Right lobe of liver (tissue), 6 donors: ENCODE measurements around the gene SPATA46. TPM values are rescaled to one million over a fixed set of nuclear protein-coding genes. Genes with fewer than 3 reads are reported as not detected.

Source experiments
- ATAC-seq, 4 donors: fragments of 200-7000 bp; cut with Tn5 transposase; one replicate each; pipeline ENCODE4 v1.9.1; 2020; ENCODE audit warnings: mild to moderate bottlenecking in 4 of 4, moderate library complexity in 4 of 4
- DNase-seq, 3 donors: peaks; one replicate each; pipeline ENCODE4 v3.0.0-alpha.2; 2020
- H3K27ac ChIP-seq, 3 donors: fragments of 200-600 bp; one replicate each; pipeline ENCODE4 v1.8.0; 2022
- H3K27me3 ChIP-seq, 2 donors: fragments of 200-600 bp; one replicate each; pipeline ENCODE4 v1.8.0; 2022
- H3K36me3 ChIP-seq, 4 donors: fragments of 200-600 bp; sonication (generic) in 1 of 4; one replicate each; pipeline versions ENCODE4 v1.5.1 to v1.8.0; 2017 to 2022; ENCODE audit warnings: control low read depth in 1 of 4
- H3K4me1 ChIP-seq, 4 donors: fragments of 200-600 bp; sonication (generic) in 1 of 4; one replicate each; pipeline versions ENCODE4 v1.5.1 to v1.8.0; 2017 to 2022; ENCODE audit warnings: control low read depth in 1 of 4
- H3K4me3 ChIP-seq, 3 donors: fragments of 200-600 bp; one replicate each; pipeline ENCODE4 v1.8.0; 2022
- H3K9me3 ChIP-seq, 4 donors: fragments of 200-600 bp; sonication (generic) in 1 of 4; one replicate each; pipeline versions ENCODE4 v1.5.1 to v1.8.0; 2017 to 2022; ENCODE audit warnings: control low read depth in 1 of 4
- POLR2A ChIP-seq: fragments of 450-650 bp; IDR thresholded peaks from one replicate; pipeline ENCODE4 v1.6.1; 2017; ENCODE audit warnings: antibody characterized with exemption, mild to moderate bottlenecking
- WGBS: methylation state at CpG from one replicate; pipeline ENCODE4 v1.1.6; 2018; ENCODE audit warnings: low coverage, low lambda C conversion rate; ENCODE audit not compliant: insufficient coverage; ENCODE audit errors: missing lambda C conversion rate; 5-methylcytosine and 5-hydroxymethylcytosine counted together
- intact Hi-C, 2 donors: fragments of 100-400 bp; cut with DNase I; formaldehyde crosslinking; loops; one replicate each; pipeline versions ENCODE4 v1.11.2 to v1.14.1; 2022
- total RNA-seq, 6 experiments: library from RNA; depleted of rRNA in 2 of 6; stranded (reverse); fragments of >200 nt in 2 of 6; fragmentation: NEBNext Ultra II Directional in 3 of 6; extraction: Animal tissue kit (Norgen Biotek cat#: 25700) in 3 of 6; gene quantifications; one replicate each; pipeline versions ENCODE4 v1.1.0 to v1.2.4, GENCODE V29; 2016 to 2023
- TF ChIP-seq, protein P1 (sequence below), 4 donors: fragments of 200-600 bp in 3 of 4; fragments of 450-650 bp in 1 of 4; IDR thresholded peaks; one replicate each; pipeline versions ENCODE4 v1.5.1 to v1.8.0; 2016 to 2022; ENCODE audit warnings: antibody characterized with exemption in 4 of 4, mild to moderate bottlenecking in 2 of 4
- donor health status: DM: no; HTN: yes; CAD: no.
- donor health status: DM: no; HTN: no; CAD: no.
- donor health status: DM: no; HTN: no; CAD: no.
- donor health status: DM: no; HTN: yes; CAD: no.
- donor health status: DM: no; HTN: yes; CAD: no.

Gene SPATA46
- total RNA-seq, 6 experiments from 2014 or later = not detected

DNA sequence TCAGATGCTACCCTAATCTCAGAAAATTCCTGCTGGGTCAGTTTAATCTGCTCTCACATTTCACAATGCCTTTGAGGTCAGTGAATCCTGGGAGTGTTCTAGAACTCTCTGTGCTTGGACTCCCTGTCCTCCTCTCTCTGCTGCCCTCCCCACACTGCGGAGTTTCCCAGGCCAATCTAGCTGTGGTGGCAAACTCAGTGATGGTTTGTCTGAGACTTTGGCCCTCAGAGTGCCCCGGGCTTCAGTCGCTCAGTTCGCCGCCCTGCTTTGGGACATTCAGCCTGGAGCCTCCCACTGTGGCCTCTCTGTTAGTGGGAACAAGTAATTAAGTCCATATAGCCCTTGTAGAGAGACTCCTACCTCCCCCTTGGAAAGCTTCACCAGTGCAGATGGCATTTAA is 12.0 kb upstream of the SPATA46 start:
- intact Hi-C loops = loop anchor here in 1 of 2 donors (10.0 kb wide), 1 partner anchor 334 kb away; no protein-coding TSS in a partner anchor
- Histone ChIP-seq H3K36me3 (peaks cover 0 to 4% (median 0%) of the 10 kb centered on the region in 4 donors), H3K4me3 (no peak overlapping the region), H3K27ac (peak overlapping the region; percentile 88 to 95 (median 92)), H3K4me1 (peaks cover 0 to 18% (median 3%) of the 10 kb centered on the region in 4 donors), H3K9me3 (no peaks in the 10 kb centered on the region), H3K27me3 (no peaks in the 10 kb centered on the region)
- peak; percentile 91 to 94 (median 92) for ATAC-seq
- TF ChIP-seq, protein P1, sequence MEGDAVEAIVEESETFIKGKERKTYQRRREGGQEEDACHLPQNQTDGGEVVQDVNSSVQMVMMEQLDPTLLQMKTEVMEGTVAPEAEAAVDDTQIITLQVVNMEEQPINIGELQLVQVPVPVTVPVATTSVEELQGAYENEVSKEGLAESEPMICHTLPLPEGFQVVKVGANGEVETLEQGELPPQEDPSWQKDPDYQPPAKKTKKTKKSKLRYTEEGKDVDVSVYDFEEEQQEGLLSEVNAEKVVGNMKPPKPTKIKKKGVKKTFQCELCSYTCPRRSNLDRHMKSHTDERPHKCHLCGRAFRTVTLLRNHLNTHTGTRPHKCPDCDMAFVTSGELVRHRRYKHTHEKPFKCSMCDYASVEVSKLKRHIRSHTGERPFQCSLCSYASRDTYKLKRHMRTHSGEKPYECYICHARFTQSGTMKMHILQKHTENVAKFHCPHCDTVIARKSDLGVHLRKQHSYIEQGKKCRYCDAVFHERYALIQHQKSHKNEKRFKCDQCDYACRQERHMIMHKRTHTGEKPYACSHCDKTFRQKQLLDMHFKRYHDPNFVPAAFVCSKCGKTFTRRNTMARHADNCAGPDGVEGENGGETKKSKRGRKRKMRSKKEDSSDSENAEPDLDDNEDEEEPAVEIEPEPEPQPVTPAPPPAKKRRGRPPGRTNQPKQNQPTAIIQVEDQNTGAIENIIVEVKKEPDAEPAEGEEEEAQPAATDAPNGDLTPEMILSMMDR (IDR thresholded peaks at IDR 0.05) = no peak
- peak; percentile 74 for TF ChIP-seq POLR2A
- DNase-seq = peak; percentile 75 to 90 (median 89)
- 39% methylated on average over 4 of the region's 5 CpGs for WGBS

DNA sequence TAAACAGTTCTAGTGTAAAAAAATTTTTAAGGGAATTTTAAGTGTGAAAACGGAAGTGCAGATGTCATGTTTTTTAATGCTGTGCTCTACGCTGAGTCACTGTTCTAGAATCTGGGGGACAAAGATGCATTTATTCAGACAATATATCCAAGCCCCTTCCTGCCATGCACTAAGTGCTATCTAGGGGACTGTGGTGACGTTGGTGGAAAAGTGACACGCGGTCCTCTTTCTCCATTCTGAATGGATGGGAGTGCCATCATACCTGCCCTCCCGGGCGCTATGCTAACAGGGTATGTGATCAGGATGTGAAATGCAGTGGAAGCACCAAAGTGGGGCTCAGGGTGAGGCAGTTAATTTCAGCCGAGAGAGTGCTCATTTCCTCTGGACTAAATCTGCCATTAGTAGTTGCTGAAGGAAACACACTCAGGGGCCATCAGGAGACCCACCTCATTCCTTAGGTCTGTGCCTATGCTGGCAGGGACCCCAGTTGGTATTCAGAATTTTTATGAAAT is 11.5 kb upstream of the SPATA46 start:
- peaks cover 0 to 18% (median 3%) of the 10 kb centered on the region in 4 donors for H3K4me1 ChIP-seq
- peak in 2 of 4 donors; percentile 1 to 2 for ATAC-seq
- WGBS = 90% methylated on average over 6 of the region's 8 CpGs

DNA sequence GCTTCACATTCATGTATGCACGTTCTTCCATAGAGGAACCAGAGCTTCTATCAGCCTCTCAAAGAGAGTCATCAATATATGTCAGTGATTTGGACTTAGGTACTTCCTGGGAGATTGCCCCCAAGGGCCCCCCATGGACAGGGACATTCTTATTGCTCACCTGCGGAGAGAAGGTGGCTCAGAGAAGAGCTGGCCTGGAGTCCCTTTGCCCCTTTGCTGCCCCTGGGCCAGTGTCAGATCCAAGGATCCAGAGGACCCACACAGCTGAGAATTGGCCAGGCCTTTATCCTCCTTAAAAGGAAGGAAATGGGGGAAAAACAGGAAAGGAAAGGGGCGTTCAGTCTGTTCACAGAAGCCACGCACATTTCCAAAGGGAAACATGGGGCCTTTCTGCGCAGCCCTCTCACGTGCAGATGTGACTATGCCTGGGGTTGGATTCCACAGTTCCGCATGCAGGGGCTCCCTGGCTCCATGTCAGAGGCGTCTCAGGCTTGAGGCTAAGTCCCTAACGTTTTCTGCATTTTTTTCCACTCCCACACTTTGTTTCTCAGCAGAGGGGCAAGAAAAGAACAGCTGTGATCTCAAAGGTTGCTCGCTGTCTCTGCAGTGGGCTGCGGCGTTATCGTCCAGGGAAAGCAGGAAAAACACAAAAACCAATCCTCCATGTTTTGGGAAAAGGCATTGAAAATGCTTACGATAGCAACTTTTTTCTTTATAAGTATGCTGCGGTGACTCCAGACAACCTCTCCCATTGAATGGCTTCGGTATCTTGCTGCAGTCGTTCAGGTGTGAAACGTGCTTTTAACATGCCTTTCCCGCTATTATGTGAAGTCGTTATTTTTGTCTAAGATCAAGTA is 10.8 kb upstream of the SPATA46 start:
- ATAC-seq = no peak
- intact Hi-C loops = loop anchor here in 1 of 2 donors (10.0 kb wide), 1 partner anchor 333 kb away; no protein-coding TSS in a partner anchor

More for the DNA sequence above, 11.5 kb upstream of the SPATA46 start:
- Histone ChIP-seq H3K4me3 (no peak overlapping the region), H3K27ac (peak overlapping the region; percentile 88 to 95 (median 92)), H3K9me3 (no peaks in the 10 kb centered on the region), H3K27me3 (no peaks in the 10 kb centered on the region), H3K36me3 (peaks cover 0 to 9% (median 0%) of the 10 kb centered on the region in 4 donors)
- TF ChIP-seq, protein P1 (IDR thresholded peaks at IDR 0.05) = no peak
- no peak for TF ChIP-seq POLR2A
- DNase-seq = no peak
- intact Hi-C loops = loop anchor here in 1 of 2 donors (10.0 kb wide), 1 partner anchor 333 kb away; no protein-coding TSS in a partner anchor

More for the DNA sequence above, 10.8 kb upstream of the SPATA46 start:
- no peak for DNase-seq
- H3K9me3 ChIP-seq = no peaks in the 10 kb centered on the region
- no peaks in the 10 kb centered on the region for H3K27me3 ChIP-seq
- H3K4me3 ChIP-seq = no peak overlapping the region
- peak overlapping the region; percentile 88 to 95 (median 92) for H3K27ac ChIP-seq
- TF ChIP-seq POLR2A = no peak
- TF ChIP-seq, protein P1 (IDR thresholded peaks at IDR 0.05) = no peak
- peaks cover 0 to 22% (median 3%) of the 10 kb centered on the region in 4 donors for H3K4me1 ChIP-seq
- H3K36me3 ChIP-seq = peaks cover 0 to 9% (median 0%) of the 10 kb centered on the region in 4 donors
- WGBS = 85% methylated on average over 18 of the region's 20 CpGs
